Panc1 (cell line): ENCODE data around the gene PPFIA1.

Experiments
- CTCF ChIP-seq: fragments of 450-650 bp; IDR thresholded peaks from 2 replicates; pipeline ENCODE4 v1.5.1; 2017; ENCODE audit warnings: mild to moderate bottlenecking
- POLR2AphosphoS5 ChIP-seq: IDR thresholded peaks from 2 replicates; pipeline ENCODE4 v1.6.1; 2012; ENCODE audit warnings: mild to moderate bottlenecking, low read depth, low read length, moderate library complexity

DNA sequence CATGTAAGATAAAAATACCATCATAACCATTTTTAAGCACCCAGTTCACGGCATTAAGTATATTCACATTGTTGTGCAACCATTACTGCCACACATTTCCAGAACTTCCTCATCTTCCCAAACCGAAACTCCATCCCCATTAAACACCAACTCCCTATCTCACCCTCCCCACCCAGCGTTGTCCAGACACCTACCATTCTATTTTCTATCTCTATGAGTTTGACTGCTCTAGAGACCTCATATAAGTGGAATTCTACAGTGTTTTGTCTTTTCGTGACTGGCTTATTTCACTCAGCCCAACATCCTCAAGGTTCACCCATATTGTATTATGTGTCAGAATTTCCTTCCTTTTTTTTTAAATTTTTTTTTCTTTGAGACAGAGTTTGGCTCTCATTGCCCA lies 45.2 kb downstream of the PPFIA1 start:
- TF ChIP-seq CTCF (no peak), POLR2AphosphoS5 (no peak)
